Stimulated activated memory B cell treated with anti-CD40 and anti-IgM and Interleukin-4, amounts not matched to agents 10 μg/mL and 1 μg/mL and 100 μg/mL, for 72 hours (primary cell): ENCODE data around the gene IQCH.

Source experiments
- ATAC-seq: fragments of 150-1000 bp; cut with Tn5 transposase; 2 replicates; pipeline ENCODE4 v1.10.0; 2021
- H3K27ac Mint-ChIP-seq: one replicate; pipeline ENCODE4 v1.8.0; 2022; ENCODE audit warnings: mild to moderate bottlenecking, mixed read lengths
- H3K27me3 Mint-ChIP-seq: one replicate; pipeline ENCODE4 v1.8.0; 2022; ENCODE audit warnings: mixed read lengths
- H3K36me3 Mint-ChIP-seq: one replicate; pipeline ENCODE4 v1.8.0; 2022; ENCODE audit warnings: mixed read lengths
- H3K4me1 Mint-ChIP-seq: one replicate; pipeline ENCODE4 v1.8.0; 2022; ENCODE audit warnings: mixed read lengths
- H3K4me3 Mint-ChIP-seq: one replicate; pipeline ENCODE4 v1.8.0; 2022; ENCODE audit warnings: mild to moderate bottlenecking, moderate library complexity, mixed read lengths
- H3K9me3 Mint-ChIP-seq: one replicate; pipeline ENCODE4 v1.8.0; 2022; ENCODE audit warnings: mixed read lengths

The IQCH gene

DNA sequence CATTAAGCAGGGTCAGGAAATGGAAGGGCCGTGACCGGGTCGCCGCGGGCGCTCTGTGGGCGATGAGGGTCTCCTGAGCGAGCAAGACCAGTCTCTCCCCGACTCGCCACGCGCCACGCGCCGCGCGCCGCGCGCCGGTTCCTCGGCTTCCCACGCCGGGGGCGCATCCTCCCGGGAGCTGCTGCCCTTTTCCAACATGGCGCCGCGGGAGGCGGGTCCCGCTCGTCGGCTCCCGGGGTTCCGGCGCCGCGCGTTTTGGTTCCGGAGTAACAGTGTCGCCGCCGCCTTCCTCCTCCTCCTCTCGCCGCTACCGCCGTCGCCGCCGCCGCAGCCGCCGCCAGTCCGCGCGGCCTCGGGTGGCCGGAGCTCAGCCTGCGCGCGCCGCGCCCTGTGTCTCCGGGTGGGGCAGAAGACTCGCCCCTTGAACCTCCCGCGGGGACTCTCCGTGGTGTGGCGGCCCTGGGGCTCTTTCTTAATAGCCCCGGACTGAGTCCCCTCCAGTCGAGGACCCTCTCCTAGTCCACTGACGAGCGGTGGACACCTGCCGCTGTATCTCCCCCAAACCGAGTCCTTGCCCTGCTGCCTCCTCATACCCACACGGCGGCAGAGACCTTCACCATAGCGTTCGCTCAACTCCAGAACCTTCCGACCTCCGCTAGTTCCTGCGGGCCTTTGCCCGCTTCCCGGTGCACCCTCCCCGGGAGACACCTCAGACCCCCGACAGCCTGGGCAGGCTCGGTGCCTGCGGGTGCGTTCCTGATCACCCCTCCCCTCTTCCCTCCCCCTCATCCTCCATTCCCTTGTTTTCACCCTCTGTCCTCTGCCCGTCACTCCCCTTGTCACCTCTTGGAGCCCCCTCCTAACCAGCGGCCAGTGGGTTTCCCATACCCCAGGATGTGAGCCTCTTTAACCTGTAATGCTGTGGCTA lies 288.1 kb downstream of the IQCH start, which contains the start of gene MAP2K5:
Gene MAP2K5 (plus strand): TSS at position 284 of the 928 bp plus-strand sequence. CDS start 633 bp downstream, at position 917.
- Mint-ChIP-seq H3K9me3 (no peaks in the 10 kb centered on the region), H3K27me3 (peaks cover 7% of the 10 kb centered on the region), H3K4me1 (peaks cover 52% of the 10 kb centered on the region), H3K36me3 (peaks cover 14% of the 10 kb centered on the region), H3K4me3 (peak within 1 kb of the TSS; percentile 98), H3K27ac (peak within 1 kb of the TSS; percentile 95)
- peak; percentile 79 for ATAC-seq

DNA sequence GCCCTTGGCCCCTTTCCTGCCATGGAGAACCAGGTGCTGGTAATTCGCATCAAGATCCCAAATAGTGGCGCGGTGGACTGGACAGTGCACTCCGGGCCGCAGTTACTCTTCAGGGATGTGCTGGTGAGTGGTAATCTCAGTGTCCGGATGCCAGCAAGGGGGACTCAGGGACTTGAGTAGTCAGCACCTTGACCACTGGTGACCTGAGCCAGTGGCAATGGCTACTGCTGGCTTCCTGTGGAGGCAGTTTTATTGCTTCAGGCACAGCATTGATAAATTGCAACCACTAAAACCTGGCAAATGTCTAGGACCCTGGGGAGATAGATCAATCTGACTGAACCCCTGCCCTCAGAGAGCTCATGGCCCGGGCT lies 288.7 kb downstream of the IQCH start:
- peaks cover under 1% of the 10 kb centered on the region for H3K27me3 Mint-ChIP-seq
- H3K4me3 Mint-ChIP-seq, result peak overlapping the region; percentile 98
- ATAC-seq, result no peak
- H3K4me1 Mint-ChIP-seq, result peaks cover 54% of the 10 kb centered on the region
- H3K9me3 Mint-ChIP-seq, result no peaks in the 10 kb centered on the region
- peaks cover 14% of the 10 kb centered on the region for H3K36me3 Mint-ChIP-seq
- peak overlapping the region; percentile 95 for H3K27ac Mint-ChIP-seq

DNA sequence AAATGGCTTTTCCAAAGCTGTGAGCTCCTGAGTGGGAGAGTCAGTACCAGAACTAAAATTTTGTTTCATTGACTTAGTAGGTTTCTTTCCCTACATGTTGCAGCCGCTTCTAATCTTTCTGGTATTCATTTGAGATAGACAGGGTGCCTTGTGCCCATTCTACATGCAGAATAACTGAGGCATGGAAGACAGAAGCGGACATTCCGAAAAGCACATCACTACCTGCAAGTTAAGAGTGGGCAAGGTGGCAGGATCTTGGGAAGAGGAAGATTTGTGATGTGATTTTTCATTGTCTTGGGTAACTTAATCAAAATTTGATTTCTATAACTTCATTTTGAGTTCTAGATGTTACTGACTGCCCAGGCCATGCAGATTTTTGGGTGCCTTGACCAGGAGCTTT lies 289.9 kb downstream of the IQCH start:
- no peak for ATAC-seq
- Mint-ChIP-seq H3K27me3 (no peaks in the 10 kb centered on the region), H3K4me1 (peaks cover 55% of the 10 kb centered on the region), H3K9me3 (no peaks in the 10 kb centered on the region), H3K36me3 (peaks cover 19% of the 10 kb centered on the region), H3K4me3 (no peak overlapping the region), H3K27ac (peak overlapping the region; percentile 95)

DNA sequence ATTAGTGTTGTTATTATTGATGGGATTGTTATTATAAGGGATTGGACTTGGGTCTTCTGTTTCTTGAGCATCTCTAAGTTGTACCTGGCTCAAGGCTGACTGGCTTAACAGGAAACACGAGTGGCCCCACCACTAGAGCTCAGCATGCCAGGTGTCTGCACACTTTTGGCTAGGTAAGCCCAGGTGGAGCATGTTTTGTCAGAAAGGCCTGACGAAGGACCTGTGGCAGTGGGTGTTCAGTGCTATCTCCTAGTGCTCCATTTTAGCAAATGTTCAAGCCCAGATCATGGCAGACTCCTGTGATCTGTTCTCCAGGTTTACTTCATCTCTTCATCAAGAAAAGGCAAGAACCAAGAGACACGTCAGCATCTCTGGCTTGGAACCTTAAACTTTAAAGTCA lies 291.3 kb downstream of the IQCH start:
- Mint-ChIP-seq H3K4me3 (no peak overlapping the region), H3K4me1 (peaks cover 50% of the 10 kb centered on the region), H3K36me3 (peaks cover 26% of the 10 kb centered on the region), H3K27ac (no peak overlapping the region), H3K27me3 (no peaks in the 10 kb centered on the region), H3K9me3 (no peaks in the 10 kb centered on the region)
- ATAC-seq, result no peak

DNA sequence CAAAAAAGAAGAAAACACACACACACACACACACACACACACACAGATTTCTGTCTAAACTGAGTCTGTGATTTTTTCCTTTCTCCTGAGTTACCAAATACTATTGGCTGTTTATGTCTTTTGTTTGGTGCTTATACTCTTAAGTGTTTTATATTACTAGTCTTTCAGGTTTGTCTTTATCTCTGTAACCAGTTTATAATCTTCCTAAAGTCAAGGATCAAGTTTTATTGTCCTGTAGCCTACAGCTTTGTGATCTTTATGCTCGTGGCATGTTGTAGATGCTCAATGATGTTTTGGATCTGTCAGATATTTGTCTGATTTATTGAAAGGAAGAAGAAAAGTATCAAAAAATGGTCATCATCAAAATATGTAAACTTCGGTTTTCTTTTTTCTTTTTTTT lies 292.5 kb downstream of the IQCH start:
- Mint-ChIP-seq H3K36me3 (peaks cover 33% of the 10 kb centered on the region), H3K4me3 (no peak overlapping the region), H3K9me3 (no peaks in the 10 kb centered on the region), H3K27me3 (no peaks in the 10 kb centered on the region), H3K27ac (no peak overlapping the region), H3K4me1 (peaks cover 39% of the 10 kb centered on the region)
- no peak for ATAC-seq

DNA sequence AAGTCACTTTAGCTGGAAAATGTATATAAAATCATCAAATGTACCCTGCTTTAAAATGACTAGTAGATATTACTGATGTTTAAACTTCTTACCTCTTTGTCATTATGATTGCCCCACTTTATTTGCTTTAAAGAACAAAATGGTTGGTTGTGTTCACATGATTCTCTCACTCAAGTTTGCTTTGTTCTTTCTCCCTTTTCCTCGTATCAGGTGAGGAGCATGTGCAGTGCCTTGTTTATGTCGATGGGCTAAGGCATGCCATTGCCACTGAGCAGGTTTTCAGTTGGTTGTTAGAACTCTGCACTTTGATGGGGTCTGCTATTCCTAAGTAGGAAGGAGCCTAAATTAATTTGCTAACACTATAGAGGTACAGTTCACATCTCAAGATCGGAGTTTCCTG lies 293.2 kb downstream of the IQCH start:
- H3K27me3 Mint-ChIP-seq, result no peaks in the 10 kb centered on the region
- no peak overlapping the region for H3K27ac Mint-ChIP-seq
- no peaks in the 10 kb centered on the region for H3K9me3 Mint-ChIP-seq
- no peak for ATAC-seq
- H3K36me3 Mint-ChIP-seq, result peaks cover 33% of the 10 kb centered on the region
- no peak overlapping the region for H3K4me3 Mint-ChIP-seq
- H3K4me1 Mint-ChIP-seq, result peaks cover 38% of the 10 kb centered on the region

DNA sequence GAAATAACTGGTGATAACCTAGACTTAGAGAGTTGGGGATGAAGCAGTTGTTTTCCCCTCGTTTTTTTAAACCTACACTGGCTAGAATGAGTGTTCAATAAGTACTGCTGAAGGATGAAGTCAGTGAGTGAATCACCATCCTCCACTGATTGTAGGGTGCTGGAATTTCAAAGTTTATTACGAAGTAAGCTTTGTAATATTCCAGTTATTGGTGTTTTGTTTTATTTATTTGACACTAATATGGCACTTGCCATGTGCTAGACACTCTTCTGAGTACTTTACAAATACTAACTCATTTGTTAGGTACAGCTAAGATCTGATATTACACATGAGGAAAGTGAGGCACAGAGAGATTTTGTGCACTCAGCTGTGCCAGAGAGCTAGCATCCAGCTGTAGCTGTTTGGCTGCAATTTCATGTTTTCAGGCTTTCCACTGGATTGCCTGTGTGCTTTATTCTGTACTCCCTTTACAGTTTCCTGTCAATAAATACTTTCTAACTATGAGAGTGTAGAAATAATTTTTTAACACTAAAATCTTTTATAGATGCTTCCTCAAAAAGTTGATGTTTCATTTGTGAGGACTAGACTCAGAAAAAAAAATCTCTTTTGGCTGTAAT lies 293.8 kb downstream of the IQCH start:
- no peak overlapping the region for H3K27ac Mint-ChIP-seq
- H3K4me1 Mint-ChIP-seq, result peaks cover 33% of the 10 kb centered on the region
- H3K4me3 Mint-ChIP-seq, result no peak overlapping the region
- no peaks in the 10 kb centered on the region for H3K9me3 Mint-ChIP-seq
- H3K36me3 Mint-ChIP-seq, result peaks cover 33% of the 10 kb centered on the region
- no peaks in the 10 kb centered on the region for H3K27me3 Mint-ChIP-seq
- no peak for ATAC-seq

DNA sequence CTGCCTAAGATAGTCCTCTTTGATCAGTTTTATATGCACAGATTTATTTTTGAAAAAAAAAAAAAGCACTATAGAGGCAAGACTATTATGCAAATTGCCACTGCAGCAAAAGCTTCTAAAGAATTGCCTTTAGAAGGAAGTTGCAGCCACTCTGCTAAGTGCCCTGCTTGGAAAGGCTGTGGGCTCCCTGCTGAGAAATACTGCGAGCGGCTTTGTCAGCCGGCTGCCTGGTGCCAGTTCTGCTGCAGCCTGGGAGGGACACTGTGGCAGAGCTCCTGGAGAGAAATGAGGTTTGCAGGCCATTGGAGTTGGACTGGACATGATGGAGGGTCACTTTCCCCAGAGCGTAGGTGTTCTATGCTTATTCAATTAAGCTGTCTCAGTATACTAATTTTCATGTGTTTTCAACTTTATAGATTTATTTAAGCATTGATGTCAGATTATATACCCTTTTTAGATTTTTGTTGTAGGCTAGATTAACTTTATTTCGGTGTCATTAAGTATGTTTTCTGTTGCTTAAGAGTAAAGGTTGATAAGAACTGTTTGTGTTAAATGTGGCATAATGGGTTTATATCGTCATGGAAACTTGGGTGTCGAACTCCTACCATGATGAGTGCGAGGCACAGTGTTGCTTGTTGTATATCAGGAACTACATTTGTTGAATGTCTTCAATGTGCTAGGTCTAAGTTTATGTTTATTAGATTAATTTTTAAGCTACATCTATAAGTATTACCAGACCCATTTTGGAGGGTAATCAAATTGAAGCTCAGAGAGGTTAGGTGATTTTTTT lies 294.5 kb downstream of the IQCH start:
- peaks cover 33% of the 10 kb centered on the region for H3K36me3 Mint-ChIP-seq

DNA sequence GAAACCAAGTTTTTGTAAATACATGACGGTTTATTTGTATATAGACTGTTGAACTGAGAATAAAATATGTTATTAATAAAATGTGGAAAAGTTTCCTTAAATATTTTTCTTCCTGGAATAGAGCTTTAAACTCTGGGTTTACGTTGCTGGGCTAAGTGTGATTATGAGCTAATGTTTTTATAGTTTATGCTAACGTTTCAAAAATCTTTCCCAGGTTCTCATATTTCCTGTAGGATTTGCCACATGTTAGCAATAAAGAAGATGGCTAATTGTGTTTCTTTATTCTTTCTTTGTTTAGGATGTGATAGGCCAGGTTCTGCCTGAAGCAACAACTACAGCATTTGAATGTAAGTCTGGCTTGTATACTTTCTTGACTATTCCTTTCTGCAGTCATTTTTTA lies 295.1 kb downstream of the IQCH start:
- no peak for ATAC-seq
- Mint-ChIP-seq H3K4me1 (peaks cover 19% of the 10 kb centered on the region), H3K36me3 (peaks cover 35% of the 10 kb centered on the region), H3K27me3 (no peaks in the 10 kb centered on the region), H3K9me3 (no peaks in the 10 kb centered on the region), H3K4me3 (no peak overlapping the region), H3K27ac (no peak overlapping the region)

More for the DNA sequence above, 294.5 kb downstream of the IQCH start:
- no peaks in the 10 kb centered on the region for H3K27me3 Mint-ChIP-seq
- peaks cover 26% of the 10 kb centered on the region for H3K4me1 Mint-ChIP-seq
- no peaks in the 10 kb centered on the region for H3K9me3 Mint-ChIP-seq
- H3K4me3 Mint-ChIP-seq, result no peak overlapping the region
- ATAC-seq, result no peak
- H3K27ac Mint-ChIP-seq, result no peak overlapping the region

DNA sequence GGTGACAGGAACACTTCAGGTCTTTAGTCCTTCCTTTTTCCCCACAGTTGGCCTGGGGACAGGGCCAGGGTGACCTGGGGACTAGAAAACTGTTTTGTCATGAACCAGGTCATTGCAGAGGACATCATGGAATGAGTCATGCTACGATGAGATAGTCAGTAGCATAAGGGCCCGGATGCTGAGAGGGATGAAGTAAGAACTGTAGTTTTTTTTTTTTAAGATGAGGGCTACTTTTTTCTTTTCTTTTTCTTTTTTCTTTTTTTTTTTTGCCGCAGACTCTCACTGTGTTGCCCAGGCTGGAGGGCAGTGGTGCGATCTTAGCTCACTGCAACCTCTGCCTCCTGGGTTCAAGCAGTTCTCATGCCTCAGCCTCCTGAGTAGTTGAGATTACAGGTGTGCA lies 295.9 kb downstream of the IQCH start:
- Mint-ChIP-seq H3K4me3 (no peak overlapping the region), H3K27ac (no peak overlapping the region), H3K9me3 (no peaks in the 10 kb centered on the region), H3K4me1 (peaks cover 13% of the 10 kb centered on the region), H3K27me3 (no peaks in the 10 kb centered on the region), H3K36me3 (peaks cover 41% of the 10 kb centered on the region)
- no peak for ATAC-seq

DNA sequence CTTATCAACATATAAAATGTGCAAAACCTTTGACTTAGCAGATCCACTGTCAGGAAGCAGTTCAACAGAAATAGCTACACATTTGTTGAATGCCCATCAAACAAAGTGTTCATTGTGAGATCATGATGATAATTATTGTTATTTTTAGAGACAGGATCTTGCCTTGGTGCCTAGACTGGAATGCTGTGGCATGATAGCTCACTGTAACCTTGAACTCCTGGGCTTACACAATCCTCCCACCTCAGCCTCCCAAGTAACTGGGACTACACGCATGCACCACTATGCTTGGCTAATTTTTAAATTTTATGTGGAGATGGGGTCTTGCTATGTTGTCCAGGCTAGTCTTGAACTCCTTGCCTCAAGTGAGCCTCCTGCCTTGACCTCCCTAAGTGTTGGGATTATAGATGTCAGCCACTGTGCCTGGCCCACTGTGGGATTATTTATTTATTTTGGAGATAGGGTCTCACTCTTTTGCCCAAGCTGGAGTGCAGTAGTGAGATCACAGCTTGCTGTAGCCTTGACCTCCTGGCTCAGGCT lies 296.7 kb downstream of the IQCH start:
- no peak overlapping the region for H3K4me3 Mint-ChIP-seq

More for the DNA sequence above, 296.7 kb downstream of the IQCH start:
- Mint-ChIP-seq H3K4me1 (peaks cover 13% of the 10 kb centered on the region), H3K27me3 (no peaks in the 10 kb centered on the region), H3K36me3 (peaks cover 42% of the 10 kb centered on the region), H3K9me3 (no peaks in the 10 kb centered on the region), H3K27ac (no peak overlapping the region)
- ATAC-seq, result no peak
